ENCODE data around the gene RNASEH2A. TPM values are rescaled to one million over a fixed set of nuclear protein-coding genes. Genes with fewer than 3 reads are reported as not detected.

RNASEH2A gene
- total and polyA plus RNA-seq, 2 of the 13 experiments (the other 11 are each of a cell fraction or from before 2014, with no cell fraction given), result 25.1 to 35.8 TPM

DNA sequence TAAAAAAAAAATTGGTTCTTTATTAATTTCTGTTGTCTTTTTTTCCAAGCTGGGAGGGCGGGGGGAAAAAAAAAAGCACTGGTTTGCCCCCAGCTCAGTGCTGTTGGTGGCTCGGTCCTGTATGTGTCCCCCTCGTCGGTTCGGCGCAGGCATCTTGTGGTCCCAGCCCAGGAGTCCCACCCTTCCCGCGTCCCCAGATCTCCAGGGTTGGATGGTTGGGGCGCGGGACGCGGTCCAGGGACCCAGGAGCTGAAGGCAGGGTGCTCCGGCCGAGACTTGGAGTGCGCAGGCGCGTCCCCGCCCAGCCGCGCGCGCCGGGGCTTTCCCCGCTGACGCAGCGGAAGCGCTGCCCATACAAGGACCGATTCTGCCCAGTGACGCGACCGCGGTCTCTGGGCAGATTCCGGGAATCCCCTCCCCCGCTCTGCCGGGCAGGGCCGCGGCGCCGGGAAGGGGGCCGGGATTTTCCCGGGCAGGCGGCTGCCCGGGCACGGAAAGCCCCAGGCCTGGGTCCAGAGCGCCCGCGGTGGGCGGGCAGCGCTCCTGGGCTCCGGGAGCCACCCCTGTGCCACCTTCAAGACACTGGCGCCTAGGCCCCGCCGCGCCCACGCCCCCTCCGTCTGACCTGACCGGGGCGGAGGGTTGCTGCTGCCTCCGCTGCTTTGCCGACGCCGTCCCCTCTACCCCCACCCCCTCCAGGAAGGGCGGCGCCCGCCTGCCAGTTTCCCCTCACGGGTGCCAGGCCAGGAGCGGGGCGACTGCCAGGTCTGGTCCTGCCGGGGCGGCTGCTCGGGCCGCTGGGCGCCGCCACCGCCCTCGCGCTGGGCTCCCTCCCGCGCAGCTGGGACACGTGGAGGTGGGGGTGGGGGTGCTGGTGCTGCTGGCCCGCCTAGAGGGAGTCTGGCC, 12.8 kb upstream of the RNASEH2A start (continued):
- TF ChIP-seq E2F1 (CRISPR knock-in tag; IDR thresholded peaks at IDR 0.05), result no peak
- no peak for TF ChIP-seq ZNF329 (CRISPR knock-in tag; IDR thresholded peaks at IDR 0.05; ENCODE audit: low read depth)
- no peak for TF ChIP-seq ZNF296 (CRISPR knock-in tag; conservative IDR thresholded peaks at IDR 0.05)
- no peak for TF ChIP-seq ZFP1 (CRISPR knock-in tag; IDR thresholded peaks at IDR 0.05)
- TF ChIP-seq ZNF569 (CRISPR knock-in tag; IDR thresholded peaks at IDR 0.05; ENCODE audit: borderline replicate concordance), result no peak
- no peak for TF ChIP-seq NFE2L2 (IDR thresholded peaks at IDR 0.05; ENCODE audit: low read length)
- TF ChIP-seq HNRNPL (IDR thresholded peaks at IDR 0.05; ENCODE audit: low read depth, low read length), result peak; percentile 78; the same call in 1 of the 2 replicates
- TF ChIP-seq, protein P1, sequence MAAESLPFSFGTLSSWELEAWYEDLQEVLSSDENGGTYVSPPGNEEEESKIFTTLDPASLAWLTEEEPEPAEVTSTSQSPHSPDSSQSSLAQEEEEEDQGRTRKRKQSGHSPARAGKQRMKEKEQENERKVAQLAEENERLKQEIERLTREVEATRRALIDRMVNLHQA (CRISPR knock-in tag; IDR thresholded peaks at IDR 0.05), result no peak
- no peak for TF ChIP-seq HDAC6 (IDR thresholded peaks at IDR 0.05; ENCODE audit: low read depth, low read length)
- TF ChIP-seq, protein P2, sequence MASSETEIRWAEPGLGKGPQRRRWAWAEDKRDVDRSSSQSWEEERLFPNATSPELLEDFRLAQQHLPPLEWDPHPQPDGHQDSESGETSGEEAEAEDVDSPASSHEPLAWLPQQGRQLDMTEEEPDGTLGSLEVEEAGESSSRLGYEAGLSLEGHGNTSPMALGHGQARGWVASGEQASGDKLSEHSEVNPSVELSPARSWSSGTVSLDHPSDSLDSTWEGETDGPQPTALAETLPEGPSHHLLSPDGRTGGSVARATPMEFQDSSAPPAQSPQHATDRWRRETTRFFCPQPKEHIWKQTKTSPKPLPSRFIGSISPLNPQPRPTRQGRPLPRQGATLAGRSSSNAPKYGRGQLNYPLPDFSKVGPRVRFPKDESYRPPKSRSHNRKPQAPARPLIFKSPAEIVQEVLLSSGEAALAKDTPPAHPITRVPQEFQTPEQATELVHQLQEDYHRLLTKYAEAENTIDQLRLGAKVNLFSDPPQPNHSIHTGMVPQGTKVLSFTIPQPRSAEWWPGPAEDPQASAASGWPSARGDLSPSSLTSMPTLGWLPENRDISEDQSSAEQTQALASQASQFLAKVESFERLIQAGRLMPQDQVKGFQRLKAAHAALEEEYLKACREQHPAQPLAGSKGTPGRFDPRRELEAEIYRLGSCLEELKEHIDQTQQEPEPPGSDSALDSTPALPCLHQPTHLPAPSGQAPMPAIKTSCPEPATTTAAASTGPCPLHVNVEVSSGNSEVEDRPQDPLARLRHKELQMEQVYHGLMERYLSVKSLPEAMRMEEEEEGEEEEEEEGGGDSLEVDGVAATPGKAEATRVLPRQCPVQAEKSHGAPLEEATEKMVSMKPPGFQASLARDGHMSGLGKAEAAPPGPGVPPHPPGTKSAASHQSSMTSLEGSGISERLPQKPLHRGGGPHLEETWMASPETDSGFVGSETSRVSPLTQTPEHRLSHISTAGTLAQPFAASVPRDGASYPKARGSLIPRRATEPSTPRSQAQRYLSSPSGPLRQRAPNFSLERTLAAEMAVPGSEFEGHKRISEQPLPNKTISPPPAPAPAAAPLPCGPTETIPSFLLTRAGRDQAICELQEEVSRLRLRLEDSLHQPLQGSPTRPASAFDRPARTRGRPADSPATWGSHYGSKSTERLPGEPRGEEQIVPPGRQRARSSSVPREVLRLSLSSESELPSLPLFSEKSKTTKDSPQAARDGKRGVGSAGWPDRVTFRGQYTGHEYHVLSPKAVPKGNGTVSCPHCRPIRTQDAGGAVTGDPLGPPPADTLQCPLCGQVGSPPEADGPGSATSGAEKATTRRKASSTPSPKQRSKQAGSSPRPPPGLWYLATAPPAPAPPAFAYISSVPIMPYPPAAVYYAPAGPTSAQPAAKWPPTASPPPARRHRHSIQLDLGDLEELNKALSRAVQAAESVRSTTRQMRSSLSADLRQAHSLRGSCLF (CRISPR knock-in tag; IDR thresholded peaks at IDR 0.05; ENCODE audit: borderline replicate concordance), result no peak
- TF ChIP-seq HOXA9 (CRISPR knock-in tag; IDR thresholded peaks at IDR 0.05; ENCODE audit: borderline replicate concordance), result no peak
- TF ChIP-seq ATF7 (IDR thresholded peaks at IDR 0.05), result no peak
- TF ChIP-seq ATF7 (CRISPR knock-in tag; IDR thresholded peaks at IDR 0.05), result peak; percentile 41; the same call in 1 of the 2 replicates
- TF ChIP-seq HIC2 (CRISPR knock-in tag; IDR thresholded peaks at IDR 0.05; ENCODE audit: low read depth), result peak; percentile 31; the same call in 1 of the 2 replicates
- peak; percentile 74; the same call in 1 of the 2 replicates for TF ChIP-seq ZNF333 (CRISPR knock-in tag; IDR thresholded peaks at IDR 0.05; ENCODE audit: borderline replicate concordance)
- no peak for TF ChIP-seq KLF15 (CRISPR knock-in tag; IDR thresholded peaks at IDR 0.05; ENCODE audit: borderline replicate concordance)
- TF ChIP-seq ZSCAN12 (CRISPR knock-in tag; IDR thresholded peaks at IDR 0.05), result no peak
- TF ChIP-seq GFI1 (CRISPR knock-in tag; IDR thresholded peaks at IDR 0.05; ENCODE audit: borderline replicate concordance), result peak; percentile 50; the same call in 1 of the 2 replicates
- peak; percentile 22; the same call in 1 of the 2 replicates for TF ChIP-seq SALL1 (CRISPR knock-in tag; IDR thresholded peaks at IDR 0.05)
- no peak for TF ChIP-seq TCF12 (IDR thresholded peaks at IDR 0.05)
- TF ChIP-seq TCF12 (CRISPR knock-in tag; IDR thresholded peaks at IDR 0.05), result peak; percentile 57; the same call in 1 of the 2 replicates
- peak; percentile 67; the same call in 1 of the 2 replicates for TF ChIP-seq PHF20 (CRISPR knock-in tag; IDR thresholded peaks at IDR 0.05)
